ENCODE results near the gene DXO.
"Not testable (repeated sequence)": the region's sequence is repeated elsewhere in the genome, so short reads cannot be mapped to it uniquely, and the experiment has no call there.

The DXO gene

GRCh38 chr6:31979238-31979898, 7.4 kb upstream of the DXO start:
- no peak for DNase-seq

GRCh38 chr6:31978831-31979230, 6.9 kb upstream of the DXO start:
- DNase-seq, result no peak

- no peak for DNase-seq
Measured at GRCh38 chr6:31977816-31978431, 6.0 kb upstream of the DXO start.

GRCh38 chr6:31976065-31976464, 4.1 kb upstream of the DXO start:
- DNase-seq, result not testable (repeated sequence)

GRCh38 chr6:31972709-31973350, 892 bp upstream of the DXO start:
- DNase-seq, result no peak

- no peak for DNase-seq
Measured at GRCh38 chr6:31971279-31971992, 502 bp downstream of the DXO start.

- no peak for DNase-seq
Measured at GRCh38 chr6:31970604-31971271, 1.2 kb downstream of the DXO start.

- DNase-seq, result no peak
Measured at GRCh38 chr6:31969712-31970603, 2.0 kb downstream of the DXO start.

- no peak for DNase-seq
Measured at GRCh38 chr6:31968791-31969711, 2.9 kb downstream of the DXO start.

GRCh38 chr6:31968326-31968725, 3.6 kb downstream of the DXO start:
- no peak for DNase-seq

GRCh38 chr6:31967926-31968320, 4.0 kb downstream of the DXO start:
- no peak for DNase-seq

- no peak for DNase-seq
Measured at GRCh38 chr6:31966997-31967925, 4.7 kb downstream of the DXO start.

- DNase-seq, result no peak
Measured at GRCh38 chr6:31966506-31966905, 5.4 kb downstream of the DXO start.

GRCh38 chr6:31965700-31966099, 6.2 kb downstream of the DXO start:
- no peak for DNase-seq

- no peak for DNase-seq
Measured at GRCh38 chr6:31963921-31964320, 8.0 kb downstream of the DXO start.

GRCh38 chr6:31961616-31962015, 10.3 kb downstream of the DXO start:
- DNase-seq, result no peak

GRCh38 chr6:31958741-31959739, 12.9 kb downstream of the DXO start, which contains the start of the genes NELFE and SKIC2:
Gene NELFE (minus strand): TSS chr6:31958971. CDS start chr6:31958446, 525 bp downstream.
Gene SKIC2 (plus strand): TSS chr6:31959175. CDS start chr6:31959193, 18 bp downstream.
- DNase-seq, result peak; percentile 95 to 98 (median 97)

- no peak for DNase-seq
Measured at GRCh38 chr6:31958412-31958740, 13.6 kb downstream of the DXO start.

Measured in stimulated activated naive CD4-positive, alpha-beta T cell (primary cell).